ENCODE results near the gene ADARB1. TPM values are rescaled to one million over a fixed set of nuclear protein-coding genes. Genes with fewer than 3 reads are reported as not detected.

The ADARB1 gene
- total RNA-seq, 2 experiments from 2014 or later = 27.5 to 28.6 TPM

DNA sequence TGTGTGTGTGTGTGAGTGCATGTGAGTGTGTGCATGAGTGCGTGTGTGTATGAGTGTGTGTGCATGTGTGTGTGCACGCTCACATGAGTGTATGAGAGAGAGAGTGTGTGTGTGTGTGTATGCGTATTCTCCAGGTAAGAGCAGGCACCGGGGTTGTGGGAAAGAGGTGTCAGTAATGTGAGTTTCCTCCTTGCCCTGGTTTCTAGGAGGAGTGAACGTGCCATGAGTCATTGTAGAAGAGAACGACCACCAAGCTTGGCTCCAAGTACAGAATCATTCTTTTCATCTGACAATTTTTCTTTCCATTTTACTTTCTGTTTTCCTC, 134.2 kb downstream of the ADARB1 start:
- Histone ChIP-seq H3K36me3 (ENCODE audit: insufficient read depth, low read length) (peaks cover 54% of the 10 kb centered on the region), H3K4me1 (ENCODE audit: insufficient read depth, low read length) (peaks cover 7% of the 10 kb centered on the region), H3K27ac (ENCODE audit: low read depth in 1 of 2, low read length in 2 of 2) (no peak overlapping the region), H3K27me3 (ENCODE audit: control insufficient read depth in 1 of 2, insufficient read depth in 2 of 2, low read length in 2 of 2) (no peaks in the 10 kb centered on the region), H3K4me3 (ENCODE audit: low read length) (no peak overlapping the region), H3K9me3 (ENCODE audit: control insufficient read depth in 1 of 2, insufficient read depth in 1 of 2, low read length in 2 of 2) (no peaks in the 10 kb centered on the region)
- Mint-ChIP-seq H3K4me1 (ENCODE audit: low read depth) (no peaks in the 10 kb centered on the region), H3K4me3 (no peak overlapping the region), H3K27ac (no peak overlapping the region), H3K36me3 (ENCODE audit: low read depth) (peaks cover 92% of the 10 kb centered on the region), H3K27me3 (no peaks in the 10 kb centered on the region), H3K9me3 (no peaks in the 10 kb centered on the region)
- ATAC-seq (ENCODE audit: poor library complexity) (no peak), DNase-seq (no peak)
- POLR2A ChIA-PET = no interaction called here
- intact Hi-C loops (cut with DNase I, micrococcal nuclease) = no loop called here
- CTCF ChIA-PET = no interaction called here
- no peak for TF ChIP-seq CTCF (IDR thresholded peaks at IDR 0.05)

GRCh38 chr21:45209046-45209445, 134.7 kb downstream of the ADARB1 start:
- TF ChIP-seq CTCF (IDR thresholded peaks at IDR 0.05) = no peak
- Mint-ChIP-seq H3K36me3 (ENCODE audit: low read depth) (peaks cover 92% of the 10 kb centered on the region), H3K27me3 (no peaks in the 10 kb centered on the region), H3K4me3 (no peak overlapping the region), H3K9me3 (no peaks in the 10 kb centered on the region), H3K27ac (no peak overlapping the region), H3K4me1 (ENCODE audit: low read depth) (no peaks in the 10 kb centered on the region)
- no peak overlapping the region for H3K4me3 ChIP-seq (ENCODE audit: low read length)
- no peaks in the 10 kb centered on the region for H3K9me3 ChIP-seq (ENCODE audit: control insufficient read depth in 1 of 2, insufficient read depth in 1 of 2, low read length in 2 of 2)
- ChIA-PET CTCF (no interaction called here), POLR2A (no interaction called here)
- no peaks in the 10 kb centered on the region for H3K27me3 ChIP-seq (ENCODE audit: control insufficient read depth in 1 of 2, insufficient read depth in 2 of 2, low read length in 2 of 2)
- peaks cover 51% of the 10 kb centered on the region for H3K36me3 ChIP-seq (ENCODE audit: insufficient read depth, low read length)
- DNase-seq = no peak
- no peak for ATAC-seq (ENCODE audit: poor library complexity)
- peaks cover 7% of the 10 kb centered on the region for H3K4me1 ChIP-seq (ENCODE audit: insufficient read depth, low read length)
- H3K27ac ChIP-seq (ENCODE audit: low read depth in 1 of 2, low read length in 2 of 2) = no peak overlapping the region
- intact Hi-C loops (cut with DNase I, micrococcal nuclease) = no loop called here

- ChIA-PET POLR2A (no interaction called here), CTCF (no interaction called here)
- intact Hi-C loops (cut with DNase I, micrococcal nuclease) = no loop called here
- ATAC-seq (ENCODE audit: poor library complexity) = no peak
- H3K9me3 ChIP-seq (ENCODE audit: control insufficient read depth in 1 of 2, insufficient read depth in 1 of 2, low read length in 2 of 2) = no peaks in the 10 kb centered on the region
- no peak overlapping the region for H3K27ac ChIP-seq (ENCODE audit: low read depth in 1 of 2, low read length in 2 of 2)
- TF ChIP-seq CTCF (IDR thresholded peaks at IDR 0.05) = no peak
- H3K4me3 ChIP-seq (ENCODE audit: low read length) = no peak overlapping the region
- DNase-seq = peak in 2 of 14 experiments; percentile 42 to 47
- Mint-ChIP-seq H3K4me3 (no peak overlapping the region), H3K36me3 (ENCODE audit: low read depth) (peaks cover 95% of the 10 kb centered on the region), H3K27ac (no peak overlapping the region), H3K27me3 (no peaks in the 10 kb centered on the region), H3K4me1 (ENCODE audit: low read depth) (no peaks in the 10 kb centered on the region), H3K9me3 (no peaks in the 10 kb centered on the region)
- peaks cover 44% of the 10 kb centered on the region for H3K36me3 ChIP-seq (ENCODE audit: insufficient read depth, low read length)
- peaks cover 7% of the 10 kb centered on the region for H3K4me1 ChIP-seq (ENCODE audit: insufficient read depth, low read length)
- H3K27me3 ChIP-seq (ENCODE audit: control insufficient read depth in 1 of 2, insufficient read depth in 2 of 2, low read length in 2 of 2) = no peaks in the 10 kb centered on the region
These were observed 135.4 kb downstream of the ADARB1 start for GRCh38 chr21:45209685-45210284.

Measured in CD4-positive, alpha-beta T cell (primary cell).